Heart left ventricle (tissue), 13 donors: ENCODE results near the gene REEP5.

Experiments used
- POLR2A ChIP-seq, 2 donors: fragments of 450-650 bp; IDR thresholded peaks; one replicate each; pipeline ENCODE4 v1.6.1; 2017; ENCODE audit warnings: antibody characterized with exemption in 2 of 2, mild to moderate bottlenecking in 2 of 2, moderate library complexity in 2 of 2
- TF ChIP-seq, protein P1 (sequence below), 12 donors: fragments of 200-600 bp; sonication (generic) in 4 of 12; IDR thresholded peaks; one replicate each; pipeline versions ENCODE4 v1.5.0 to v1.8.0; 2018 to 2022; ENCODE audit warnings: antibody characterized with exemption in 12 of 12, mild to moderate bottlenecking in 5 of 12
- donor health status: ischemic (EF 13 %, LVEDD 7.1; RV severe dilation, severe dysfunction).
- donor health status: DM: no; HTN: yes; CAD: no.
- donor health status: DM: no; HTN: no; CAD: no.
- donor health status: ischemic (EF 25% LVEDD 6.9; RV normal size, moderate dysfunction).
- donor health status: ischemic (EF 25% LVEDD 5.7; RV mildly dilated, moderate dysfunction).
- donor health status: ischemic (EF 35%, LVEDD 5.7; RV mildly dilated, moderate dysfunction).
- donor health status: nonischemic (EF 11% LVEDD 7.7; RV severe dilation, severe dysfunction).
- donor health status: DM: yes; HTN: yes; CAD: no.
- donor health status: PGD.
- donor health status: ischemic (EF 29% LVEDD 5.4; RV normal size, mild dysfunction).
- donor health status: nonischemic (EF 23%, LVEDD 6.1; RV moderate dilation, normal function).

DNA sequence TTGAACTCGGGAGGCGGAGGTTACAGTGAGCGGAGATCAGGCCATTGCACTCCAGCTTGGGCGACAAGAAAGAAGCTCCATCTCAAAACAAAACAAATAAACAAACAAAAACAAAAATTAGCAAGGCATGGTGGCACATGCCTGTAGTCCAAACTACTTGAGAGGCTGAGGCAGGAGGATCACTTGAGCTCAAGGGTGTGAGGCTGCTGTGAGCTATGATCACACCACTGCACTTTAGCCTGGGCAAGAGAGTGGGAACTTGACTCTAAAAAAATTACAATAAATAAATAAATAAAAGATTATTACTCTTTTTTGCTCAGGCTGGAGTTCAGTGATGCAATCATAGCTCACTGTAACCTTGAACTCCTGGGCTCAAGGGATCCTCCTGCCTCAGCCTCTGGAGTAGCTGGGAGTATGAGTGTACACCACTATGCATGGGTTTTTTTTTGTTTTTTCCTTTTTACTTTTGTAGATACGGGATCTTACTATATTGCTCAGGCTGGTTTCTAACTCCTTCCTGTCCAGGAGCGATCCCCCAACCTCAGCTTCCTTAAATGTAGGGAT, 45.6 kb upstream of the REEP5 start:
- TF ChIP-seq, protein P1, sequence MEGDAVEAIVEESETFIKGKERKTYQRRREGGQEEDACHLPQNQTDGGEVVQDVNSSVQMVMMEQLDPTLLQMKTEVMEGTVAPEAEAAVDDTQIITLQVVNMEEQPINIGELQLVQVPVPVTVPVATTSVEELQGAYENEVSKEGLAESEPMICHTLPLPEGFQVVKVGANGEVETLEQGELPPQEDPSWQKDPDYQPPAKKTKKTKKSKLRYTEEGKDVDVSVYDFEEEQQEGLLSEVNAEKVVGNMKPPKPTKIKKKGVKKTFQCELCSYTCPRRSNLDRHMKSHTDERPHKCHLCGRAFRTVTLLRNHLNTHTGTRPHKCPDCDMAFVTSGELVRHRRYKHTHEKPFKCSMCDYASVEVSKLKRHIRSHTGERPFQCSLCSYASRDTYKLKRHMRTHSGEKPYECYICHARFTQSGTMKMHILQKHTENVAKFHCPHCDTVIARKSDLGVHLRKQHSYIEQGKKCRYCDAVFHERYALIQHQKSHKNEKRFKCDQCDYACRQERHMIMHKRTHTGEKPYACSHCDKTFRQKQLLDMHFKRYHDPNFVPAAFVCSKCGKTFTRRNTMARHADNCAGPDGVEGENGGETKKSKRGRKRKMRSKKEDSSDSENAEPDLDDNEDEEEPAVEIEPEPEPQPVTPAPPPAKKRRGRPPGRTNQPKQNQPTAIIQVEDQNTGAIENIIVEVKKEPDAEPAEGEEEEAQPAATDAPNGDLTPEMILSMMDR (IDR thresholded peaks at IDR 0.05): no peak
- TF ChIP-seq POLR2A (IDR thresholded peaks at IDR 0.05): no peak
